SU-DHL-6 (cell line): ENCODE measurements around the gene AP3S1.

ENCODE experiments used
- H2AFZ ChIP-seq: fragments of 200-600 bp; sonication (generic); 2 replicates; pipeline ENCODE4 v1.6.1; 2014; ENCODE audit warnings: low read depth, mild to moderate bottlenecking, moderate library complexity, mixed read lengths, antibody characterized with exemption, low read length; ENCODE audit not compliant: severe bottlenecking
- H3F3A ChIP-seq: fragments of 200-600 bp; shearing (Covaris generic); 2 replicates; pipeline ENCODE4 v1.6.0; 2016; ENCODE audit warnings: antibody characterized with exemption, mild to moderate bottlenecking; ENCODE audit not compliant: insufficient read depth
- H3K27ac ChIP-seq: fragments of 200-600 bp; sonication (generic); 2 replicates; pipeline ENCODE4 v1.5.1; 2016; ENCODE audit warnings: low read depth, mild to moderate bottlenecking, low read length, moderate library complexity, mixed read lengths
- H3K27me3 ChIP-seq: fragments of 200-600 bp; sonication (generic), shearing (Covaris generic); 2 replicates; pipeline ENCODE4 v1.6.0; 2014; ENCODE audit warnings: mild to moderate bottlenecking, low read length
- H3K36me3 ChIP-seq: fragments of 200-600 bp; sonication (generic); 2 replicates; pipeline ENCODE4 v1.6.1; 2014; ENCODE audit warnings: mild to moderate bottlenecking, low read length, mixed read lengths
- H3K4me2 ChIP-seq: fragments of 300-600, 200-600 bp; shearing (Covaris generic), sonication (generic); 2 replicates; pipeline ENCODE4 v1.6.0; 2014; ENCODE audit warnings: low read length, low read depth, mild to moderate bottlenecking; ENCODE audit not compliant: poor library complexity, severe bottlenecking
- H3K4me3 ChIP-seq: fragments of 200-600 bp; sonication (generic); 2 replicates; pipeline ENCODE4 v1.5.1; 2014; ENCODE audit warnings: antibody characterized with exemption, low read length, mild to moderate bottlenecking, mixed read lengths; ENCODE audit not compliant: insufficient read depth, poor library complexity, severe bottlenecking
- H3K79me2 ChIP-seq: fragments of 200-600 bp; sonication (generic); 2 replicates; pipeline ENCODE4 v1.6.1; 2014; ENCODE audit warnings: mild to moderate bottlenecking, low read length, moderate library complexity; ENCODE audit not compliant: insufficient read depth
- H3K9ac ChIP-seq: fragments of 200-600 bp; sonication (generic); 2 replicates; pipeline ENCODE4 v1.7.0; 2014; ENCODE audit warnings: mild to moderate bottlenecking, low read length
- H3K9me2 ChIP-seq: fragments of 200-600 bp; sonication (generic); replicated peaks from 2 replicates; pipeline ENCODE4 v1.6.1; 2014; ENCODE audit warnings: low read length; ENCODE audit not compliant: insufficient read depth
- H3K9me3 ChIP-seq: fragments of 200-600 bp; sonication (generic); 2 replicates; pipeline ENCODE4 v1.6.1; 2014; ENCODE audit warnings: low read length, mixed read lengths; ENCODE audit not compliant: insufficient read depth
- H4K20me1 ChIP-seq: fragments of 200-600 bp; sonication (generic); 2 replicates; pipeline ENCODE4 v1.6.1; 2014; ENCODE audit warnings: low read depth, mild to moderate bottlenecking, antibody characterized with exemption, low read length, moderate library complexity, mixed read lengths
- CTCF ChIP-seq: fragments of 200-600 bp; sonication (generic); IDR thresholded peaks from one replicate; pipeline ENCODE4 v1.5.1; 2017; ENCODE audit warnings: antibody characterized with exemption, mild to moderate bottlenecking, low read length, moderate library complexity; ENCODE audit not compliant: insufficient read depth, poor library complexity, severe bottlenecking
- EZH2phosphoT487 ChIP-seq: fragments of 200-600 bp; sonication (generic), shearing (Covaris generic); conservative IDR thresholded peaks from 2 replicates; pipeline ENCODE4 v1.6.1; 2018; ENCODE audit warnings: mild to moderate bottlenecking, antibody characterized with exemption, low read length, moderate library complexity, mixed read lengths

The AP3S1 gene

GRCh38 chr5:115869256-115869795 is 27.6 kb downstream of the AP3S1 start:
- H3K4me3 ChIP-seq = no peak overlapping the region
- no peak overlapping the region for H3K27ac ChIP-seq
- no peaks in the 10 kb centered on the region; the same call in 1 of the 2 replicates for H4K20me1 ChIP-seq
- no peaks in the 10 kb centered on the region for H3F3A ChIP-seq
- TF ChIP-seq CTCF = no peak
- no peak for TF ChIP-seq EZH2phosphoT487
- no peaks in the 10 kb centered on the region for H3K9me3 ChIP-seq
- H3K9ac ChIP-seq = no peak overlapping the region
- no peaks in the 10 kb centered on the region; the same call in 1 of the 2 replicates for H3K36me3 ChIP-seq
- peaks cover 3% of the 10 kb centered on the region; the same call in 1 of the 2 replicates for H3K79me2 ChIP-seq
- H3K9me2 ChIP-seq = no peaks in the 10 kb centered on the region
- no peaks in the 10 kb centered on the region for H3K27me3 ChIP-seq
- H3K4me2 ChIP-seq = no peak overlapping the region
- no peak overlapping the region for H2AFZ ChIP-seq

- no peak for TF ChIP-seq CTCF
- no peak for TF ChIP-seq EZH2phosphoT487
- no peaks in the 10 kb centered on the region for H3F3A ChIP-seq
- no peaks in the 10 kb centered on the region for H3K27me3 ChIP-seq
- H3K36me3 ChIP-seq = no peaks in the 10 kb centered on the region; the same call in 1 of the 2 replicates
- H3K9me2 ChIP-seq = no peaks in the 10 kb centered on the region
- no peak overlapping the region for H3K4me2 ChIP-seq
- H4K20me1 ChIP-seq = no peaks in the 10 kb centered on the region
- H3K9ac ChIP-seq = no peak overlapping the region
- H2AFZ ChIP-seq = no peak overlapping the region
- no peak overlapping the region for H3K27ac ChIP-seq
- no peak overlapping the region for H3K4me3 ChIP-seq
- no peaks in the 10 kb centered on the region for H3K9me3 ChIP-seq
- H3K79me2 ChIP-seq = peaks cover 3% of the 10 kb centered on the region; the same call in 1 of the 2 replicates
These were observed 30.7 kb downstream of the AP3S1 start for GRCh38 chr5:115872447-115872846.

- Histone ChIP-seq H2AFZ (no peak overlapping the region), H3K36me3 (no peaks in the 10 kb centered on the region; the same call in 1 of the 2 replicates), H3K27ac (no peak overlapping the region), H3K9me2 (no peaks in the 10 kb centered on the region), H3K4me2 (no peak overlapping the region), H3K9me3 (no peaks in the 10 kb centered on the region), H3K4me3 (no peak overlapping the region), H4K20me1 (no peaks in the 10 kb centered on the region), H3K27me3 (no peaks in the 10 kb centered on the region), H3K9ac (no peak overlapping the region), H3K79me2 (no peaks in the 10 kb centered on the region), H3F3A (no peaks in the 10 kb centered on the region)
- TF ChIP-seq CTCF (no peak), EZH2phosphoT487 (no peak)
These were observed 31.7 kb downstream of the AP3S1 start for GRCh38 chr5:115873392-115873791.
